A673 (cell line): Measurements from ENCODE around the gene ABCA7.

ENCODE experiments used
- EZH2 ChIP-seq: fragments of 200-600 bp; sonication (generic); IDR thresholded peaks from 2 replicates; pipeline ENCODE4 v1.6.1; 2017; ENCODE audit warnings: borderline replicate concordance, low read depth, mild to moderate bottlenecking, mixed read lengths, antibody characterized with exemption, low read length; ENCODE audit not compliant: poor library complexity, severe bottlenecking
- TF ChIP-seq, protein P1 (sequence below): fragments of 300-800, 200-600 bp; sonication (generic); conservative IDR thresholded peaks from 2 replicates; pipeline ENCODE4 v1.5.1; 2017; ENCODE audit warnings: low read depth, mild to moderate bottlenecking, antibody characterized with exemption, low read length, moderate library complexity, mixed read lengths

DNA sequence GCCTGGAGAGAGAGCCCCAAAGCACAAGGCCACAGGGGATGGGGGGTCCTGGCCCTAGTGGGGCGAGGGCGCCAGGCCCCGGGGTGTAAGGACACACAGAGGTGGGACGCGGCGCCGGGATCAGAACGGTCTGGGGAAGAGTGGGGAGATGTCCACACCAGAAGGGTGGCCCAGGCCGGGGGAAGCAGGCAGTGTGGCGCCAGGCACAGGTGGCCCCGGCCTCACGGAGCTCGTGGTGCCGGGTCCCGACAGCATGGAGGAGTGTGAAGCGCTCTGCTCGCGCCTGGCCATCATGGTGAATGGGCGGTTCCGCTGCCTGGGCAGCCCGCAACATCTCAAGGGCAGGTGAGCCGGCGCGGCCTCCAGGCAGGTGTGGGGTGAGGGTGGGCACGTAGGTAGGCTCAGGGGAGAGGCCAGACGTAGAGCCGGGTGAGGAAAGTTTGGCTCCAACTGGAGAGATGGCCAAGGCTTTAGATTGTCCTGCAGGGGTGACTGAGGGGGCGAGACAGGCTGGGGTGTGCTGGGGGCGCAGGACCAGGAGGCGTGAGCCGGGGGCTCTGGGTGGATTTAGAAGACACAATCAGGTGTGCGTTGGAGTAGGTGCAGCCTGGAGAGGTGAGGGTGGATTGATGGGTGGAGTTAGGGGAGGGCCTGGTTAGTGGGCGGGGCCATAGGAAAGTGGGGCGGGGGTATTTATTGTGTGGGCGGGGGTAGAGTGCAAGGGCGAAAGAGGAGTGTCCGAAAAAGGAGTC is 24.2 kb downstream of the ABCA7 start:
- TF ChIP-seq, protein P1, sequence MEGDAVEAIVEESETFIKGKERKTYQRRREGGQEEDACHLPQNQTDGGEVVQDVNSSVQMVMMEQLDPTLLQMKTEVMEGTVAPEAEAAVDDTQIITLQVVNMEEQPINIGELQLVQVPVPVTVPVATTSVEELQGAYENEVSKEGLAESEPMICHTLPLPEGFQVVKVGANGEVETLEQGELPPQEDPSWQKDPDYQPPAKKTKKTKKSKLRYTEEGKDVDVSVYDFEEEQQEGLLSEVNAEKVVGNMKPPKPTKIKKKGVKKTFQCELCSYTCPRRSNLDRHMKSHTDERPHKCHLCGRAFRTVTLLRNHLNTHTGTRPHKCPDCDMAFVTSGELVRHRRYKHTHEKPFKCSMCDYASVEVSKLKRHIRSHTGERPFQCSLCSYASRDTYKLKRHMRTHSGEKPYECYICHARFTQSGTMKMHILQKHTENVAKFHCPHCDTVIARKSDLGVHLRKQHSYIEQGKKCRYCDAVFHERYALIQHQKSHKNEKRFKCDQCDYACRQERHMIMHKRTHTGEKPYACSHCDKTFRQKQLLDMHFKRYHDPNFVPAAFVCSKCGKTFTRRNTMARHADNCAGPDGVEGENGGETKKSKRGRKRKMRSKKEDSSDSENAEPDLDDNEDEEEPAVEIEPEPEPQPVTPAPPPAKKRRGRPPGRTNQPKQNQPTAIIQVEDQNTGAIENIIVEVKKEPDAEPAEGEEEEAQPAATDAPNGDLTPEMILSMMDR: no peak
- TF ChIP-seq EZH2: no peak
